ENCODE results near the gene FOXO1. TPM values are rescaled to one million over a fixed set of nuclear protein-coding genes. Genes with fewer than 3 reads are reported as not detected.
"Not testable (repeated sequence)": the region's sequence is repeated elsewhere in the genome, so short reads cannot be mapped to it uniquely, and the experiment has no call there.

The FOXO1 gene
- 1.5 TPM for polyA plus RNA-seq (2013, experiment 1 of 2; ENCODE audit: insufficient read length)
- 1.3 TPM for polyA plus RNA-seq (2013, experiment 2 of 2; ENCODE audit: insufficient read length)

DNA sequence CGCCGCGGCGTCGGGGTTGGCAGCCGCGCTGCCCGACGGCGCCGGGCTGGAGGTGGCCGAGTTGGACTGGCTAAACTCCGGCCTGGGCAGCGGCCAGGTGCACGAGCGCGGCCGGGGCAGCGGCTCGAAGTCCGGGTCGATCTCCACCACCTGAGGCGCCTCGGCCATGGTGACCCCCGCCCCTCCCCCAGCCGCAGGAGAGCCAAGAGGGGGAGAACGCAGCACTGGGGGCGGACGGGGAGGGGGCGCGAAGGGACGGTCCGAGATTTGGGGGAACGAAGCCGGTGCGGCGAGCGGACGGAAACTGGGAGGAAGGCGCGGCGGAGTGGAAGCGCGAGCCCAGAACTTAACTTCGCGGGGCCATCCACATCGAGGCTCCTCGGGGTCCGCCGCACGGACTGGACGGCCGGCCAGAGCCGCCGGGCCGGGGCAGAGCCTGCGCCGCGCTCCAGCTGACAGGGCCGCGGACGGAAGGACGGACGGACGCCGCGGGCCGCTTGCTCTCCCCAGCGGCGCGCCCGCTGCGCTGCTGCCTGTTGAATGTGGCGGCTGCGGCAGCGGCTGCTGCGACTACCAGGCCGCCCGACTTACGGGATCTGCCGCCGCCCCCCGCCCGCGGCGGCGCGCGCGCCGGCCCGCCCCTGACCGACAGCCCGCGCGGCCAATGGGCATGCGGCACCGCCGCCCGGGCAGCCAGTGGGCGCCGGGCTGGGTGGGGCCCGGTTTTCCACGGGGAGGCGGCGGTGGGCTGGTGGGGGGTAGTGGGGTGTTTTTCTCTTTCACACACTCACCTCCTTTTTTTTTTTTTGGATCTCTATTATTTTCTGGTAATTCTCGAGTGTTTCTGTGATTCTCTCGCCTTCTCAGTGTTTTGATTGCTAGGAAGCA, at the start of gene FOXO1:
Gene FOXO1, minus strand, starts transcription at position 597 of the 888 bp plus-strand sequence. Its CDS starts 429 bp downstream, at position 168.
- peak; percentile 90 for DNase-seq

DNA sequence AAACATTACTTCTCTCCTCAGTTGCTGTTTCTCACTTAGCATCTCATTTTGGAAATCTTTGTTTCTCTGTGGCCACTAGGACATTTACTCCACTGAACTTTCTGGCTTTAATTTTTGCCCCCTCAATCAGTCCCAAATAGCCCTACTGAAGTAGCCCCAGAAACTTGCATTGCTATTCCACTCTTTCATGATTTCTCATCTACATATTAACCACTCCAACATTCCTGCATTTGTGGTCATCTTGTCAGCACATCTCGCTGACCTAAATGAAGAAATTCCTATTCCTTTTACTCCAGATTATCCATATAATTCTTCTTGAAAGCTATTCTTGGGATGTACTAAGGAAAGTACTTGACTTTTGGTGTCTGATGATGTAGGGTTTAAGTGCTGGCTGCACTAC, 48.0 kb upstream of the FOXO1 start:
- not testable (repeated sequence) for DNase-seq

DNA sequence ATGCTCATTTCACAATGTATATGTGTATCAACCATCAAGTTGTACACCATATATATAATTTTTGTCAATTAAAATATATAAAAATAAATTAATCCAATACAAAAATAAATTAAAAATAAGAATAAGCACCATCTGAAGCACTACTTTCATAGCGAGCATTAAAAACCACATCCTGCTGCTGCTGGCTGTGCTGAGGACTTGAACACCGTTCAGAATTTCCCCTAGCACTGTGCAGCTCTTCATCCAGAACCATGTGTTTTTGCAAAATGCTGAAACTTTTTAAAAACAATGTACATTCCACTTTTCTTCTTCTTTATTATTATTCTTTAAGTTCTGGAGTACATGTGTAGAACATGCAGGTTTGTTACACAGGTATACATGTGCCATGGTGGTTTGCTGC, 40.0 kb upstream of the FOXO1 start:
- DNase-seq, result no peak

DNA sequence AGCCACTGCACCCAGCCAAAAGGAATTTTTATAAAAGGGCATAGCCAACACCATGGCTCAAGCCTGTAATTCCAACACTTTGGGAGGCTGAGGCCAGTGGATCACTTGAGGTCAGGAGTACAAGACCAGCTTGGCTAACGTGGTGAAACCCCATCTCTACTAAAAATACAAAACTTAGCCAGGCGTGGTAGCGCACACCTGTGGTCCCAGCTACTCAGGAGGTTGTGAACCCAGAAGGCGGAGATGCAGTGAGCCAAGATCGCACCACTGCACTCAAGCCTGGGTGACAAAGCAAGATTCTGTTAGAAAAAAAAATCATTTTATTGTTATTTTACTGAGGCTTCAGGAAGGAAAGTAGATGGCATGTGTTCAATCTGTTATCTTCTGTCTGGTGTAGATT, 31.3 kb upstream of the FOXO1 start:
- no peak for DNase-seq

DNA sequence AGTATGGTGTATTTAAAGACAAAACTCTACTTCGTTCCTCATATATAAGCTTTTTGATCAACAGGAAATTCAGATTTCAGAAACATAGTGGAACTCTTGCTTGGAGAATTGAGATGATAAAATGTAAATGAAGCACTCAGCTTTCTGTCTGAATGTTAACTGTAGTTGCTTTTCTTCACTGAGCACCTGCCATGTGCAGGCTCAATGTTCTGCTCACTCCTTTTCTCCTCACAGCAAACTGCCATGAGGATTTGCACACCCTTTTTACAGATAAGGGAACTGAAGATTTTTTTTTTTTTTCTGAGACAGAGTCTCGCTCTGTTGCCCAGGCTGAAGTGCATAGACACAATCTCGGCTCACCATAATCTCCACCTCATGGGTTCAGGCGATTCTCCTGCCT, 28.0 kb upstream of the FOXO1 start:
- DNase-seq, result no peak

DNA sequence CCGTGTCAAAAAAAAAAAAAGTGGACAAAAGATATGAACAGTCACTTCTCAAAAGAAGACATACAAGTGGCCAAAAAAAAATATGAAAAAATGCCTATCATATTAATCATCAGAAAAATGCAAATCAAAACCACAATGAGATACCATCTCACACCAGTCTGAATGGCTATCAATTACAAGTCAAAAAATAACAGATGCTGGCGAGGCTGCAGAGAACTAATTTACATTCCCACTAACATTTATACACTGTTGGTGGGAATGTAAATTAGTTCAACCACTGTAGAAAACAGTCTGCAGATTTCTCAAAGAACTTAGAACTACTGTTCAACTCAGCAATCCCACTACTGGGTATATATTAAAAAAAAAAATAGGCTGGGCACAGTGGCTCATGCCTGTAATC, 26.5 kb upstream of the FOXO1 start:
- DNase-seq, result peak; percentile 36

DNA sequence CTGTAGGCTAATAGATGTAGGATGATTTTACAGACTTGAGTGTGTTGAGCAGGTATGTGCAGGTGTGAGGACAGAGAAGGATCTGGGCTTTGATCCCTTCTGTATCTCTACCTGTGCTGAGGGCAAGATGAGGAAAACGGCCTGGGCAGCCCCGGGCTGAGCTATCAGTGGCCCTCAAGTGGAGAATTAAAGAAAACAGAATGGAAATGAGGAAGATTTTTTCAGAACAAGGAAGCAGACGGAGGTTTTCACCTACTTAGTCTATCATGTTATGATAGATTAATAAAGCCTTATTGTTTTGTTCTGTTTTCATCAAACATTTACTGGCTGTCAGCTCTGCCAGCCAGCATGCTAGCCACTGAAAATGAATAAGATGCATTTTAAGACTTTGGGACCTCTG, 22.3 kb upstream of the FOXO1 start:
- no peak for DNase-seq

DNA sequence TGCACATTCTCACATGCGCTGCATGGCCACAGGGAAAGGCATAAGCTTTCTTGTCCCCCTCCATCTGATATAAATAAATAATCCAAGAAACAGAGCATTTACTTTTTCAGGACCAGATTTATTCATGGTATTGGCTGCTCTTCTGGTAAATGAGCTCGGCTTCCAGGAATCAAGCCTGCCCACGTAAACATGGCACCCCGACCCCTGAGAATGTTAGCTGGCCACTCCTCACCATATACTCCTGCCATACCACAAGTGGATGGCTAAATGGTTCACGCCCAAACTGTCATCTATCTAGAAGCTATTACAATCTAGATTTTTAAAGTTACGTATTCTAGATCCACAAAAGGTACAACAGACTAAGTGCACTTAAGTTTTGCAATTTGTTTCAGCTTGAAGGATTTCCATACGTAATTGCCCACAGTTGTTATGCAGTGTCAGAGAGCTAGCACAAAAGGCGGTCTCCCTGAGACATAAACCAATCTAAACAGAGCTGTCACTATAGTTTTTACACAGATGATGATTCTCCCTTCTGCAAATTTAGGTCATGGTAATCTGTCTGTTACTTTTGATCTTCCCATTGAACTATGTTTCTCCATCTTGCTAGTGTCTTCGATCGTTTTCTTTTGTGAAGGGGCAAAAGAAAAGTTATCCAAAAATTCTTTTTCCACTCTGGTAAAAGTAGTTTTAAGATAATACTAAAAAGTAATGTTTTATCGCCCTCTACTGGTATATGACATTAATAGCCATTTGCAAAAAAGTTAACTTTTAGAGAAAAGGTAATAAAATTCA, 16.2 kb upstream of the FOXO1 start:
- peak; percentile 26 for DNase-seq

DNA sequence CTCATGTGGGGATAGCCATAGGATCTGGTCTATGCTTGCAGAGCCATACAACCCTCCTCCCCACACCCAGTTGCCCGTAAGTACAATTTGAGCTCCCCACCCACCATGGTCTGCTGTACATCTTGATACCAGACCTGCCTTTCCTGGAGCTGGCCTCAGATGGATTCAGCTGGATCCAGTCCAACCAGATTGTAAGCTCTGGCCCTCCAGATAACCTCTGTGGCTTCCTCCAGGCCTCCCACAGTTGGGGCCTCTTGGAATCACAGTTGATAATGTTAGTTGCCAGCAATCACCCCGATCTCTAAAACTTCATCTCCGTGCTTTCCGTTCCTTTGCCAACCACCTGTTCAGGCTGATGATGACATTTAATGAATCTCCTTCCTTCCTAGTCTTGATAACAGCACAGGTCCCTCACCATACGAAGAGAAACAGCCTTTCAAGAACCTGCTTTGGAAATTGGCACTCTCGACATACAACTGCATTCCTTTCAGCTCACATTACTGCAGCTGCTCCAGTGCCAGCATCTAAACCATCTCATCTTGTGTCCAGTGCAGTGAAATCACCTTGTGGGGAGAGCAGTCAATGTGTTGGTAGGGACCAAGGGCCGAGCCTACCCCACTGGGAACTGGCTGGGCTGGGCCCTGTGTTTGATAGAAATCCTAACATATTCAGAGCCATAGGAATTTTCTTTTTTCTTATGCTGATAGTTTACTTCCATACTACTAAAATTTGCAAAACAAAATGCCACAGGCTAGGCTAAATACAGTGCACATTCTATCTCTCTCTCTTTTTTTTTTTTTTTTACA, 15.1 kb upstream of the FOXO1 start:
- no peak for DNase-seq

DNA sequence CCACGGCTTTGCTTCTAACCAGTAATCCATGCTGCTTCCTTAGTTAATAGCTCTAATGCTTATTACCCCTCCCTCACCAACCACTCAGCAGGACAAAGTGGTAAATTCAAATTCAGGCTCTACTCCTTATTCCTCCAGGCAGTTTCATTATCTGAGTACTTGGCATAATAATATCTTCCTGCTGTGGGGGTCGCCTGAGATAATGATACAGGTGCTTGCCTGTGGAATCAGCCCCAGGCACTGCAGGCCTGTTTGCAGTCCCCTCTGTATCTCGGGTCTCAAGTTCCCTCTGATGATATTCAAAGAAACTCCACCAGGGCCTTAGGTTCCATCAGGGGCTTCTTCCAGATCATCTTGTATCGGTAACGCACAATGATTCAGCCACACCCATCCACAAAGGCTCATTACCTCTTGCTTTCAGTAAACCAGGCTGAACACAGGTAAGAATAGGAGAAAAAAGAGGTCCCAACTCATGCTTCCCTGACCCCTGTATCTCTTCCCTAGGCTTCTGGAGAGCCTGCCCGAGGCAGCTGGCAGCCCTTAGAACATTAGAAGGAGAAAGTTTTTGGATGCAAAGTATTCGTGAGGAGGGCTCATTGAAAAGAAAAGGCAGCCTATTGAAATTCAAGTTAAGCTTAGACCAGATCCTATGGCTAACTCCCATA, 14.3 kb upstream of the FOXO1 start:
- no peak for DNase-seq

DNA sequence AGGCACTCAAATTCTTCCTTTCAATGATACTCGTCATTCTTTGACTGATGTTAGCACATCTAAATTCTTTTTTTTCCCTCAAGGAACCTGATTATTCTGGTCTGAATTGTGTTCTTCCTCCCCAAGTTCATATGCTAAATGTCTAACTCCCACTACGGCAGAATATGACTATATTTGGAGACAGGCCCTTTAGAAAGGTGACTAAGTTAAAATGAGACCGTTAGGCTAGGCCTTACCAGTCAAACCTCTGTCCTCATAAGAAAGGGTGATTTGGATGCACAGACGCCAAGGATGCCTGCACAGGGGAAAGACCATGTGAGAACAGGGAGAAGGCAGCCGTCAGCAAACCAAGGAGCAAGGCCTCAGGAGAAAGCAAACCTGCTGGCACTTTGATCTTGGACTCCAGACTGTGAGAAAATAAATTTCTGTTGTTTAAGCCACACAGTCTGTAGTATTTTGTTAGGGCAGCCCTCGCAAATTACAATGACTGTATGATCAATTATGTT, 13.1 kb upstream of the FOXO1 start:
- DNase-seq, result no peak

DNA sequence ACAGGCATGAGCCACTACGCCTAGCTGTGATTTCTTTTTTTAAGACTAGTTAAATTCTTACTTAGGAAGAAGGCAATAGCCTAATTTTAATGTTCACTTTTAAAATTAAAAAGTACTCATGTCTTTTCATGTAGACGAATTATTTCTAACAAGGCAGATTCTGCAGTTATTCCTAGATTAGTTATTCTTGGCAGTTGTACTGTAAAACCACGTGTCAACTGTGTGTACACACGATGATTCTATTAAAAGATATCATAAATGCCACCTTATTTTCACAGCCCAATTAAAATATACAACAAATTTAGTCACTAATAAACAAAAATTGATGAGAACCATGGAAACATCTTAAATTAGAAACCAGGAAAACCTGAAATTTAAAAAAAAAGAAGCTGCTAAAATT, 10.6 kb upstream of the FOXO1 start:
- no peak for DNase-seq

DNA sequence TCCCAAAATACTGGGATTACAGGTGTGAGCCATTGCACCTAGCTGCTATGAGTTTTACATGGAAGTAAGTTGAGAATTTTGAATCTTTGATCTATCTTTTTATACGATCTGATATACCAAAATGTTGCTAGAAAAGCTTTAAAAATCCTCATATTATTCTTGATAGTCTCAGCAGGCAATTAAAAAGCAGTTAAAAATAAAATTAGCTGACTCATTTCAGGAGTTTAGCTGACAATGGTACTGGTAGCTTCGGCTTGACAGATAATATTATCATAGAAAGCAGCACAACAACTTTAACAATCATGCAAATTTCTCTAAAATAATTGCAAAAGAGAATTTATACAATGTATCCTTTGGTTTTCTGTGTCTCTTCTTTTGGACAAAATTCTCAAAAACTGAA, 9.6 kb upstream of the FOXO1 start:
- DNase-seq, result no peak

DNA sequence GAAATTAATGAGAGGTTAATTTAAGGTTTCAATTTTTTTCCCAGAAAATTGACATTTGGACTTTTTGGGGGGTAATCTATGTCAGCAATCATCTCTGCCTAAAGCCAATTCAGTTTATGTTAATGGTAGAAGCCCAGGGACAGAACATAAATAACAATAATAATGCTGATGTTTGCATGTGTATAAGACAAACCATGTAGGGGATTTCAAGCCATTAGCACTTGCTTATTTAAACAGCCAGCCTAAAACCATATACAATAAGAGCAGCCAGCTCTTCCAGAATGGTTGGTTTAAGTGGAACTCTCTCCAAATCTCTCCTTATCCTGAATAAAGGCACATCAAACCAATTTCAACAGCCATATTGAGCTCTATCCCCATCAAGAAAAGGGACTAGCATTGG, 7.0 kb upstream of the FOXO1 start:
- no peak for DNase-seq

DNA sequence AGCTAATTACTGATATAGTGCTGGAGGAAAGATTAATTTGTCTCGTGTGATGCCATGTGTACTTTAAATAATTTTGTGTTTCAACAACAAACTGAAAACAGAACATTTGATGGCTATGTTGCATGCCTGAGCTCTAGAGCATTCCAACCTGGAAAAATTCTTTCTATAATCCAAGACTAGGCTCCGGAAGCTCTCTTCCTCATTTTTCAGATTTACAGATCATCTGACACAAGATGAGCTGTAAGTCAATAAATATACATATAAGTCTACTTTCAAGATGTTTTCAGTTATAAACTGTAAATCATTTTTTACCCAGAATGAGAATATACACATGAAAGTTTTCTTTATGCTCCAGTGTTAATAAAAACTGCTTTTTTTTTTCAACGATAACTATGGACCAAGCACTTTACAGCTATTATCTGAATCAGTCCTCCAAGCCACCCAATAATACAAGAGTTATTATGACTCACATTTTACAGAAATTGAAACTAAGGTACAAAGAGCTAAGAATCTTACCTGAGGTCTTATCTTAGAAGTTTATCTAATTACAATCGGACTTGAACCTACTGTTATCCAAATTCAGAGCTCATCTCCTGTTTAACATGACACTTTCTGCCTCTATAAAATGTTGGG, 6.4 kb upstream of the FOXO1 start:
- no peak for DNase-seq

DNA sequence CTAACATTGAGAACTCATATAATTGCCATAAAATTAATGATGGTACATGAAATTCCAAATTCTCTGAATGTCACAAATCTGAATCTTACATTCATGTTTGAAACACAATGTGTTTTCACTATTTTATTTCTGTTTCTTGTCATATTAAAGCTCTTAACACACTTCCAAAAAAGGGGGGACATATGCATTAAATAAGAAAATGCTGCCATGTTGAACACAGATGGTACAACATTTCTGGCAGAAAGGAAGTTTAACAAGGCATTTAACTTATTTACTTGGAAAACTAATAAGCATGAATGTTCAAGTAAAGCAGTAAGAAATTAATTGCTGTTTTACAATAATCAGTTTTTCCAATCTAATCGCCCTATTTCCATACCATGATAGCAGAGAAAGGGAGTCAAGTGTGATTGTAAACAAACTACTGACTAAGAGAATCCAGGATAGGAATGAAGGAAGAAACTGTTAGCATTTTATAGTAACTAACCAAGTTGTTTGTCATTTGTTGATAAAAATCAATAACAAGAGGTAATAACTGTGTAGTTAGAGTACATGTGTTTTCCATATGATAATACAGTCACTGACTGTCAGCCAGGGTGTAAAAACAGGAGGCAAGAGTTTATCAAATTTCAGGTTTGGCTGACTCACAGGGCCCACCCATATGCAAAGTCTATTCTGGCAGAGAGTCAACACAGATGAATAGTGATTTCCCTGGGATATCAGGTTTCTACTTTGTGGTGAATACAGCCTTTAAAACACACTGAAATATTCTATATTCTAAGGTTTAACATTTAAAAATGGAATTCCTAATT, 5.7 kb upstream of the FOXO1 start:
- DNase-seq, result peak; percentile 44

DNA sequence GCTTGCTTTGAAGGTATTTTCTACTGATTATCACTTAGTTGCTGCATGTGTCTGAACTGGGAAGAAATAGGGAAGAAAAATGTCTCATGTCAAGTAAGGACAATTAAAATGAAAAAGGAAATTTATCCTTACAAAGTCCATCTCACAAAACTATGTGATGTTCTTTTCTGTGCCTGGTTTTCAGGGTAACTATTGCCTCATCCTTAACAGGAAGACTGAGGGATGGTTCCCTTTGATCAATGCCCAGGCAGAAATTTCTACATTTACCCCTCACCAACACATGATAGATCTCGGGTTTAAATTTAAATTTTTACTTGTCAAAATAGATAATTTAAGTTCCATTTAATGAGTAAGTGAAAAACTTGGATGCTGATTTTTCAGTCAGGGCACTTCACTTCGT, 3.9 kb upstream of the FOXO1 start:
- DNase-seq, result no peak

DNA sequence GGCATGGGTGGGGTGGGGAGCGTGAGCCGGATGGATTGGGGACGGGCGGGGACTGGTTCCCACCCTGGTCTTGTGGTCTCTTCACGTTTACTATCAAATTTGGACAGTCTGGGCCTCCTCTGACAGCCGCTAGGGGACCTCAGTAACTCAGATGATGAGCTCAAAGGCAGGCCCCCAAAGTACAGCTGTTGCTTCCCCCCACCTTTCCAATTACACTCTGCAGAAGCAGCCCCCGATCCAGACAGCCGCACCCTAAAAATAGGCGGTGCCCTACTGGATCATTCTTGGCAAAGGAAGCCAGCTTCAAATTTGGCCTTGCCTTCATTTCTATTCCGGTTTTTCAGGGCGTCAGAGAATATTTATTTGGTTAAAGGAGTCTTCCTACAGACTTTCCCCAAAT, 1.9 kb upstream of the FOXO1 start:
- DNase-seq, result no peak

DNA sequence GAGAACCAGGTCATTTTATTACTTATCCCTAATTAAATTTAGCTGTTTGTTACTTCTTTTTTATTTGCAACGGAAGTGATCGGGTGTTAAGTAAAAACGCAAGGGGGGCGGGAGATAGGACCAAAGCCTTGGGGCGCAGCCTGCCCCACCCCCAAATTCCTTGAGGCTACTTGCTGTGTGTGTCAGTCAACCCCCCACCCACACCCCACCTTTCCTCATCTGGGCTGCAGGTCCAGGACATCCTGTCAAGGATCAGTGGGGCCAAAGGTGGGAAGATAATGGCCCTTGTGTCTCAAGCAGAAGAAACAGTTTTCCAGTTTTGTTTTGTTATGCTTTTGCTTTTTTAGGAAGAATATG, 1.2 kb upstream of the FOXO1 start:
- DNase-seq, result no peak

DNA sequence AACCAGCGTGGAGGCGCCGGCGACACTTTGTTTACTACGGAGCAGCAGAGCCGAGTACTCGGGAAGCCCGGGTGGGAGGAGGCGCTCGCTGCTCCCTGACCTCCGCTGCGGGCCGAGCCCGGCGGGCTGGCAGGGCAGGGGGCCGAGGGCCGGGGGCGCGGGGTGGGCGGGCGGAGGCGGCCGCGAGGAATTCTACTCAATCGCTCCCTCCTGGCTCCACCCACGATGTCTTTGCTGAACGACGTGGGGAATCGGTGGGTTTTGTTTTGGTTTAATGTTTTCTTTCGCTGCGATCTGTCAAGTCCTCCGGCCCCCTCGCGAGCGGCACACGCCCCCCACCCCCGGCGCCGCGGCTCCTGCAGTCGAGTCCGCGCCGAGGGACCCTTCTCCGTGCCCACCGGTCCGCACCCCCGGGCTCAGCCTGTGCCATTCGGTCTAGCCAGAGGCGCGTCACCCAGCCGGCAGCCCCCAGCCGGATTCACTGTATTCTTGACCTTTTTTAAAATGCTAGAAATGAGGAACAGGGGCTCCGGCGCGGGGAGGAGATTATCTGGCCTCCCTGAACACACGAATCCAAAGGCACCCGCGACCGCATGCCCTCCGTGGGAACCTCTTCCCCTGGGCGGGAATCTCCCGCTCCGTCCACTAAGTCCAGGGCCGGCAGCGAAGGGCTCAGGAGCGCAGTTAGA, 636 bp upstream of the FOXO1 start:
- no peak for DNase-seq

All from fibroblast of skin of scalp (primary cell).